Stimulated activated CD8-positive, alpha-beta memory T cell treated with anti-CD3 and anti-CD28 coated beads, Interleukin-7, amount 100 ng/mL, for 4 hours (primary cell): ENCODE data around the gene TNF.

Experiments
- DNase-seq, 2 donors: peaks; one replicate each; pipeline ENCODE4 v3.0.0-alpha.2; 2020; ENCODE audit warnings: low read depth in 2 of 2

Gene TNF

GRCh38 chr6:31575335-31575901 is at the start of gene TNF:
TNF (plus strand) TSS chr6:31575565; CDS start chr6:31575742, 177 bp downstream.
- peak; percentile 70 to 82 for DNase-seq

GRCh38 chr6:31525932-31526591 is 49.3 kb upstream of the TNF start:
- no peak for DNase-seq

GRCh38 chr6:31528307-31528777 is 47.0 kb upstream of the TNF start:
- DNase-seq: no peak

DNA sequence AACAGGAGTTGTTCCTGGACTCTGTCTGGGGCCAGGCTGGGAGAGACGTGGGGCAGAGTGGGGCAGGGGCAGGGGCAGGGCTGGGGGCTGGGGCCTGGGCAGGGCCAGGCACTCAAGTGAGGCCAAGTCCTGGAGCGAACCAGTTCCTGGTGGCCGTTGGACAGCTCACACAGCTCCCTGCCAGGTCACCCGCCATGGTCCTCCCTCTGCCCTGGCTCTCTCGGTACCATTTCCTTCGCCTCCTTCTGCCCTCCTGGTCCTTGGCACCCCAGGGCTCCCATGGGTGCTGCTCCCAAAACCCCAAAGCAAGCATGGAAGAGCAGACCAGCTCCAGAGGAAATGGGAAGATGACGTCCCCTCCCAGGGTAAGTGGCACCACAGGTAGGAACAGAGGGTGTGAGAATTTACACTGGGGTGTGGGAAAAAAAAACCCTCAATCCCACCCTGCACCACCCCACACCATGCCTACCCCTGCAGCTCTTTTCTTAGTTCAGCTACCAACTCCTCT is 46.5 kb upstream of the TNF start, which contains the start of gene MCCD1:
Gene MCCD1, plus strand, starts transcription at position 142 of the 508 bp plus-strand sequence. Its CDS starts 53 bp downstream, at position 195.
- DNase-seq: no peak

DNA sequence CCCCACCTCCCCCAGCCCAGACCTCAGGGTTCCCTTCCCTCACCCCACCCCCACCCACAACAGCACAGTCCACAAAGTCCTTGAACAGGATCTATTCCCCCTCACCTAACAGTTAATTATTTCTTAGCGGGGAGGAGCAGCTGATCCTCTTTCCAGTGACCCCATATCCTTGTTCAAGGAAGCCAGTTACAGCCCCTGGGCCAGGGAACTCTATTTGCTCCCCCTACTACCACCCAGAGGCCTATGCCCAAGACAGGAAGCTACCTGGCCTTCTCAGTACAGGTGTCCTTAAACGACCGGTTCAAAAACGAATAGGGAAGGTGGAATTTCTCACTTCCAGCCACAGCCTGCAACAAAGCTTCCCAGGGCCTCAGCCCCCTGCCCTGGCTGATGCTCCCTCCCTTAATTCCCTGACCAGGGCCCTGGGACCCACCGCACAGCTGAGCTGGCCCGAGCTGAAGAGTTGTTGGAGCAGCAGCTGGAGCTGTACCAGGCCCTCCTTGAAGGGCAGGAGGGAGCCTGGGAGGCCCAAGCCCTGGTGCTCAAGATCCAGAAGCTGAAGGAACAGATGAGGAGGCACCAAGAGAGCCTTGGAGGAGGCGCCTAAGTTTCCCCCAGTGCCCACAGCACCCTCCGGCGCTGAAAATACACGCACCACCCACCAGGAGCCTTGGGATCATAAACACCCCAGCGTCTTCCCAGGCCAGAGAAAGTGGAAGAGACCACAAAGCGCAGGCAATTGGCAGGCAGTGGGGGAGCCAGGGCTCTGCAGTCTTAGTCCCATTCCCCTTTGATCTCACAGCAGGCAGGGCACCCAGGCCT is 45.8 kb upstream of the TNF start:
- DNase-seq: no peak

- DNase-seq: no peak
Observed at GRCh38 chr6:31530659-31531058, 44.7 kb upstream of the TNF start.

DNA sequence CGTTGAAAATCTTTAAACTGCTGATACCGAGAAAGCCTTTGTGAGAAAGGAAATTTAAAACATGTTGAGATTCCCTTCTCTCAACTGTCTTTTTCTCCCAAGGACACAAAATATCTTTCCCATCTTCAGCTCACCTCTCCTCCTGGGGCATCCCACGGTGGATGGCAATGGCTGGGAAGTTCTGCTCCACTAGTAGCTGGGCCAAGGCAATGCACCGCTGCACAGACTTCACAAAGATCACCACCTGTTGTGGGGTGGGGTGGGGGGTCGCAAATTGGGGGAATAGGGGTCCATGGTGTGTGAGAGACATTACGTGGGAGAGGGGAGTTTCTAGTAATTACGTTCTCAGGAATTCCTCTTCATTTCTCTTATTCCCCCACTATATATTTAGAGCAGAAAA is 44.2 kb upstream of the TNF start:
- DNase-seq: no peak

GRCh38 chr6:31531771-31532643 is 43.4 kb upstream of the TNF start:
- no peak for DNase-seq

GRCh38 chr6:31532644-31533454 is 42.5 kb upstream of the TNF start:
- DNase-seq: no peak

- no peak for DNase-seq
Observed at GRCh38 chr6:31533455-31533841, 41.9 kb upstream of the TNF start.

DNA sequence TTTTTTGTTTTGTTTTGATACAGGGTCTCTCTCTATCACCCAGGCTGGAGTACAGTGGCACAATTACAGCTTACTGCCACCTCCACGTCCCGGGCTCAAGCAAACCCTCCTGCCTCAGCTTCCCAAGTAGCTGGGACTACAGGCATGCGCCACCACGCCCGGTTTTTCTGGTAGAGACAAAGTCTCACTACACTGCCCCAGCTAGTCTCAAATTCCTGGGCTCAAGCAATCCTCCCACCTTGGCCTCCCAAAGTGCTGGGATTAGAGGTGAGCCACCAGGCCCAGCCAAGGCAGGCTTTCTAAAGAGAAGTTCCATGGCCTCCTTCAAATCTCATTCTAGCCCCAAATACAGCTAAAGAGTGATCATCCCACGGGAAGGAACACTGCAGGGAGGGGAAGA is 41.4 kb upstream of the TNF start:
- no peak for DNase-seq

DNA sequence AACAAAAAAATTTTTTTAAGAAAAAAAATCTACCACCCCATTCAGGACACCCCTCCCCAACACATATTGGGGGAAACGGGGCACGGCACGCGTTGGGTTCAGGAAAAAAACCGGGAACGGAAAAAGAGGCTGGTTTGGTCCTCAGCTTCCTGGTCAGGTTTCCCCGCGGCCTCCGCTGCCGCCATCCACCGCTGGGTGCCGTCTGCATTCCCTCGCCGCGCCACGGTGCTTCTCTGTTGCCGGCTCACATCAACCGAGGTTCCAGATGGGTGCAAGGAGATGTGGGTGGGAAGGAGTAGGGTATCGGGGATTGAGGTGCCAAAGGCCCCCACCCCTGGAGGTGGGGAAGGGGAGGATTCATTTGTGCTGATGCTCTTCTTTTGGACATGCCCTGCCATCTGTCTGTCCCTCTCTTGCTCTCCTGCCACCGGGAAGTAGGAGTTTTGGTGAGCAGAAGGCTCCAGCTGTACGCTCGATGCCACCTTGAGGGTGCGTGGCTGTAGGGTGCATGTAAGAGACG is 40.8 kb upstream of the TNF start:
- DNase-seq: no peak

DNA sequence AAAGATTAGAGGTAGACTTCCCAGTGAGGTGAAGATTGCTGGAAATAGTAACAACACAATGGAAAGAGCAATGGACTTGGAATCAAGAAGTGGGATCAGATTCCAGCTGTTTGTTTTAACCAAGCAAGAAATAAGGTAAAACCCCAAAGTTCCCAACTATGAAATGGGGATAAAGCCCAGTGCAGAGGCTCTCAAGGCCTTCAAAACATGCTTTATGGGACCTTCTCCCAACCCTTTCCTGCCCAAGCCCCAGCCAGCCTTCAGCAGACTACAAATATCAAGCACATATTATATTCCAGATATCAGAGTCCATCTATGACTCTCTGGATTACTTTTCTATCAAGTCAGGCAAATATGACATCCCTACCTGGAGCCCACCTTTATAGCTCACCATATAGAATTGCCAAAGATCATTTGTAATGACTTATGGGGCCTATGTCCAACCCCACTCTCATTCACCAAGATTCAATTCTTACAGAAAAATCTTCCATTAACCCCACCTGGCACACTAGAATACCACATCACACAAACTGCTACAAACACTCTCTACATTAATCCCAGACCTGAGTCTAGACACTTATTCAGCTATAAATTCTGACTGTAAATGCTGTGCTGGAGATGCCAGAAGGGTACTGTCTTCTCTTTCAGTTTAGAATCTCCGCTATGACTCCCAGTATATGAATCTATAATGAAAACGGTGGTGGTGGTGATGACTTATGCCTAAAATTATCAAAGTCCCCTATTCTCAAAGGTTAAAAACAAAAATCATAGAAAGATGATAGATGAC is 39.6 kb upstream of the TNF start:
- DNase-seq: no peak

DNA sequence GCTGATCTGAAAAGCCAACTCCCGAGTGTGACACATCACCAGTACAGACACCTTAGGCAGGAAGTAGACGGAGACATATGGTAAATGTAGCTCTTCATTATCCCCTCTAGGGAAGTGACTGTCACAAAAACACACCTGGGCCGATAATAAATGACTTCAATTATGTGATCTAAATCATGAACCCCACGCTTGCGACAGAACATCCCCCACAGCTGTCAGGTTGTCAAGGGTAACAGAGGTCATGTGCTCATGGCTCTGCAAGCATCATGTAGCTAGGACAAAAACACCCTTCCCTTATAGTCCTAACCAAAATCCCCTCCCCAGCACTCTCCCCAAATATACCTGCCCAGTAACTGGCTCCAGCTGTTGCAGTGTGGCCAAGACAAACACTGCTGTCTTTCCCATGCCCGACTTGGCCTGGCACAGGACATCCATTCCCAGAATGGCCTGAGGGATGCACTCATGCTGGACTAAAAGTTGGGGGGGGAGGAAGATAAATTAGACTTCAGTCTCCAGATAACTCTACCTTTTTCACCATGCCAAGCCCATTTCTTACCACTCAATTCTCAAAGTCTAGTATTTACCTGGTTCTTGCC is 36.5 kb upstream of the TNF start:
- no peak for DNase-seq

- DNase-seq: no peak
Observed at GRCh38 chr6:31540640-31541039, 34.7 kb upstream of the TNF start.

DNA sequence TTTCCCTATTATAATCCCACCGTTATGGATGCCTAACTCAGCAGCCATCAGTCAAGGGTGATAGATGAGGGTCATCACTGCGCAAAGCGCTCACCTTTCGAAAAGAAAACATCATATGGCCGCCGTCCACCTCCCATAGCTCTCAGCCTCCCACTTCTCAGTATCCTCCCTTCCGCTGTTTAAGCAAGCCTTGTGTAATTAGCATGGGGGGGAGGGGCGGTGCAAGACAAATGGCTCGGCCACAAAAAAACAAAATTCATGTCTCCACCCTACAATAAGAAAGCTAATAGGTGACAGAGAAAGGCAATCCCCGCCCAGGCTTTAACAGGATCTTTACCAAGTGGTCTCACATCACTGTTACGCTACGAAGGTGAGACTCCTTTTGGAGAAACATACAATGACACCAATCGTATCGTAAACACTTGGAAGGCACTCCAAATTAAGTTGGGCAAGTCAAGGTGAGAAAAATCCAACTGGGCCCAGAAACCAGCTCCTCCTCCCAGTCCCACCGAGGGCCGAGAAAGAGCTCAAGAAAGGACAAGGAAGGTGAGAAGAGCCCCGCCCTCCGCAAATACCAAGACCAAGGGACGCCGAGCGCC is 34.2 kb upstream of the TNF start:
- peak in 1 of 2 donors; percentile 34 for DNase-seq

- peak; percentile 90 for DNase-seq
Observed at GRCh38 chr6:31541658-31542521, 33.5 kb upstream of the TNF start, which contains the start of gene DDX39B. DDX39B (minus strand) TSS chr6:31542003; CDS start chr6:31540532, 1,471 bp downstream.

- no peak for DNase-seq
Observed at GRCh38 chr6:31543639-31544038, 31.7 kb upstream of the TNF start.
